ENCODE data around the gene KCNJ14. TPM values are rescaled to one million over a fixed set of nuclear protein-coding genes. Genes with fewer than 3 reads are reported as not detected.

The KCNJ14 gene
- total RNA-seq, 2 experiments from 2014 or later, result 1.3 to 1.5 TPM

DNA sequence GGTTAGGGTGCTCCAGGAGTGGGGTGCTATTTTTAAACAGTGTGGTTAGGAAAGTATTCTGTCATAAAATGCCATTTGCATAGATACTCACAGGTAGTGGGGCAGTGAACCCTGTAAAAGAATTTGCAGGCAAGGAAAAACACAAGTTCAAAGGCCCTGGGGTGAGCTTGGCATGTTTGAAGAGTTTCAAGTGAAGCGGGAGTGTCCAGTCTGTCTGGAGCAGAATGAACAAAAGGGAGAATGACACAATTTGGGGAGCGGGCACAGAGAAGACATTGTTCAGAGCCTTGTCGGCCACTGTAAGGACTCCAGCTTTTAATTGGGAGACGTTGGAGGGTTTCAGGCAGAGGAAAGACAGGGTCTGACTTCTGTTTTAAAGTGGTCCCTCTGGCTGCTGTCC lies 6.8 kb upstream of the KCNJ14 start:
- no peak for ATAC-seq
- no peaks in the 10 kb centered on the region for H3K9me3 Mint-ChIP-seq
- TF ChIP-seq, protein P1, sequence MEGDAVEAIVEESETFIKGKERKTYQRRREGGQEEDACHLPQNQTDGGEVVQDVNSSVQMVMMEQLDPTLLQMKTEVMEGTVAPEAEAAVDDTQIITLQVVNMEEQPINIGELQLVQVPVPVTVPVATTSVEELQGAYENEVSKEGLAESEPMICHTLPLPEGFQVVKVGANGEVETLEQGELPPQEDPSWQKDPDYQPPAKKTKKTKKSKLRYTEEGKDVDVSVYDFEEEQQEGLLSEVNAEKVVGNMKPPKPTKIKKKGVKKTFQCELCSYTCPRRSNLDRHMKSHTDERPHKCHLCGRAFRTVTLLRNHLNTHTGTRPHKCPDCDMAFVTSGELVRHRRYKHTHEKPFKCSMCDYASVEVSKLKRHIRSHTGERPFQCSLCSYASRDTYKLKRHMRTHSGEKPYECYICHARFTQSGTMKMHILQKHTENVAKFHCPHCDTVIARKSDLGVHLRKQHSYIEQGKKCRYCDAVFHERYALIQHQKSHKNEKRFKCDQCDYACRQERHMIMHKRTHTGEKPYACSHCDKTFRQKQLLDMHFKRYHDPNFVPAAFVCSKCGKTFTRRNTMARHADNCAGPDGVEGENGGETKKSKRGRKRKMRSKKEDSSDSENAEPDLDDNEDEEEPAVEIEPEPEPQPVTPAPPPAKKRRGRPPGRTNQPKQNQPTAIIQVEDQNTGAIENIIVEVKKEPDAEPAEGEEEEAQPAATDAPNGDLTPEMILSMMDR (IDR thresholded peaks at IDR 0.05), result no peak
- POLR2A ChIA-PET, result interaction anchor here (1.6 to 3.7 kb wide), 3 partner anchors 9 to 168 kb away, joined by 4 to 17 read pairs (median 9); no protein-coding TSS in a partner anchor
- DNase-seq, result no peak
- H3K4me3 Mint-ChIP-seq, result peak overlapping the region; percentile 4
- H3K36me3 Mint-ChIP-seq (ENCODE audit: low read depth), result peaks cover 43% of the 10 kb centered on the region
- peaks cover 35% of the 10 kb centered on the region for H3K4me1 Mint-ChIP-seq (ENCODE audit: low read depth)
- intact Hi-C loops (cut with micrococcal nuclease), result no loop called here
- peaks cover 7% of the 10 kb centered on the region for H3K27me3 Mint-ChIP-seq
- CTCF ChIA-PET, result interaction anchor here (1.3 to 1.4 kb wide), 2 partner anchors 32 to 42 kb away, joined by 3 to 4 read pairs; no protein-coding TSS in a partner anchor
- H3K27ac Mint-ChIP-seq, result peak overlapping the region; percentile 23

DNA sequence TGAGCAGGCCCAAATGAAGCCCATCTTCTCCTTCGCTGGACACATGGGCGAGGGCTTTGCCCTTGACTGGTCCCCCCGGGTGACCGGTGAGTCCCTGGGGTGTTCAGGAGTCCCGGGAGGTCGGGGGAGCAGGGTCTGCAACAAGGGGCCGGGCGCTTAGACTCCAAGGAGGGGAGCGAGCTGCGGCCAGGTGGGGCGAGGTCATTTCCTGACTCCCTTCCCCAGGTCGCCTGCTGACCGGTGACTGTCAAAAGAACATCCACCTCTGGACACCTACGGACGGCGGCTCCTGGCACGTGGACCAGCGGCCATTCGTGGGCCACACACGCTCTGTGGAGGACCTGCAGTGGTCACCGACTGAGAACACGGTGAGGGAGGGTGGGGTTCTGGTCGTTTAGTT lies 4.9 kb upstream of the KCNJ14 start:
- intact Hi-C loops (cut with micrococcal nuclease), result no loop called here
- ChIA-PET CTCF (no interaction called here), POLR2A (interaction anchor here (1.0 to 1.6 kb wide), 2 partner anchors 29 to 86 kb away, joined by 5 to 6 read pairs; partner anchors contain the start of genes SYNGR4 and TMEM143)
- ATAC-seq (no peak), DNase-seq (no peak)
- no peaks in the 10 kb centered on the region for H3K9me3 Mint-ChIP-seq
- H3K27me3 Mint-ChIP-seq, result no peaks in the 10 kb centered on the region
- peaks cover 31% of the 10 kb centered on the region for H3K4me1 Mint-ChIP-seq (ENCODE audit: low read depth)
- no peak overlapping the region for H3K27ac Mint-ChIP-seq
- peaks cover 53% of the 10 kb centered on the region for H3K36me3 Mint-ChIP-seq (ENCODE audit: low read depth)
- TF ChIP-seq, protein P1 (IDR thresholded peaks at IDR 0.05), result no peak
- H3K4me3 Mint-ChIP-seq, result no peak overlapping the region

GRCh38 chr19:48450863-48451262 lies 4.5 kb upstream of the KCNJ14 start:
- Mint-ChIP-seq H3K36me3 (ENCODE audit: low read depth) (peaks cover 55% of the 10 kb centered on the region), H3K9me3 (no peaks in the 10 kb centered on the region), H3K27me3 (no peaks in the 10 kb centered on the region), H3K4me3 (no peak overlapping the region), H3K4me1 (ENCODE audit: low read depth) (peaks cover 31% of the 10 kb centered on the region), H3K27ac (no peak overlapping the region)
- DNase-seq, result no peak
- ATAC-seq, result no peak
- TF ChIP-seq, protein P1 (IDR thresholded peaks at IDR 0.05), result no peak
- CTCF ChIA-PET, result no interaction called here
- intact Hi-C loops (cut with micrococcal nuclease), result no loop called here
- POLR2A ChIA-PET, result interaction anchor here (1.0 to 1.6 kb wide), 3 partner anchors 29 to 166 kb away, joined by 3 to 6 read pairs (median 5); partner anchors contain the start of genes SYNGR4 and TMEM143

DNA sequence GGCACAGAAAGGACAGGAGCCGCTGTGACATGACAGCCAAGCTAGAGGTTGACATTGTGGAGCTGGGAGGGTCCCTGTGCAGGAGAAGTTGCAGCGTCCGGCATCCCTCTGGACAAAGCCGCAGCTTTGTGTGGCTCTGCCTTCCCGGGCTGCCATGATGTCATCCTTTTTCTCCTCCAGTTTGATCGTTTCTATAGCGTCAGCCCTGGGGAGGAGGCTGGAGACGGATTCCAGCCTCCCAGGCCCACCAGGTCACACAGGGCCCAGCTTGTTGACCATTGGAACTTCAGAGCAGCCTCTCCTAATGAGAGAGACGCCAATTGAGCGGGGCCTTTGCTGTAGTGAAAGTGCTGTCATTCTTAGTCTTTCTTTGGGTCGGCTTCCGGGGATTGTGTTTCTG lies 3.8 kb upstream of the KCNJ14 start:
- POLR2A ChIA-PET, result interaction anchor here (1.0 to 1.6 kb wide), 3 partner anchors 11 to 166 kb away, joined by 3 to 5 read pairs (median 3); no protein-coding TSS in a partner anchor
- Mint-ChIP-seq H3K9me3 (no peaks in the 10 kb centered on the region), H3K27ac (no peak overlapping the region), H3K27me3 (no peaks in the 10 kb centered on the region), H3K4me1 (ENCODE audit: low read depth) (peaks cover 26% of the 10 kb centered on the region), H3K4me3 (no peak overlapping the region), H3K36me3 (ENCODE audit: low read depth) (peaks cover 49% of the 10 kb centered on the region)
- ATAC-seq (no peak), DNase-seq (no peak)
- CTCF ChIA-PET, result interaction anchor here (1.7 kb wide), 1 partner anchor 38 kb away, joined by 3 read pairs; no protein-coding TSS in a partner anchor
- intact Hi-C loops (cut with micrococcal nuclease), result no loop called here
- TF ChIP-seq, protein P1 (IDR thresholded peaks at IDR 0.05), result no peak
